T1000 (cell line): Measurements from ENCODE around the gene PPIB.
"Not testable (repeated sequence)": the region's sequence is repeated elsewhere in the genome, so short reads cannot be mapped to it uniquely, and the experiment has no call there.

Experiments used
- DNase-seq: peaks from one replicate; lab custom pipeline; 2025; ENCODE audit warnings: mixed read lengths; lab: John Stamatoyannopoulos, UW

PPIB gene

GRCh38 chr15:64110108-64110701, 52.6 kb downstream of the PPIB start:
- not testable (repeated sequence) for DNase-seq

- no peak for DNase-seq
These were observed 55.5 kb downstream of the PPIB start for GRCh38 chr15:64107337-64107736.
